Testis (tissue), 5 donors: Measurements from ENCODE around the gene VSTM2B. TPM values are rescaled to one million over a fixed set of nuclear protein-coding genes. Genes with fewer than 3 reads are reported as not detected.
A peak's percentile ranks its signal among the peaks of the same experiment; 100 is the strongest.

Experiments used
- DNase-seq: peaks from one replicate; pipeline ENCODE4 v3.0.0-alpha.2; 2019
- H3K27ac ChIP-seq, 2 donors: fragments of 200-600 bp; sonication (generic); one replicate each; pipeline ENCODE4 v1.5.1; 2019
- H3K27me3 ChIP-seq: fragments of 200-600 bp; sonication (generic); one replicate; pipeline ENCODE4 v1.5.1; 2019
- H3K36me3 ChIP-seq: fragments of 200-600 bp; sonication (generic); one replicate; pipeline ENCODE4 v1.5.1; 2017; ENCODE audit warnings: low read depth; ENCODE audit errors: missing control alignments
- H3K4me1 ChIP-seq: fragments of 200-600 bp; sonication (generic); one replicate; pipeline ENCODE4 v1.5.1; 2019
- H3K4me3 ChIP-seq, 2 donors: fragments of 200-600 bp; sonication (generic); one replicate each; pipeline ENCODE4 v1.5.1; 2017 to 2019
- H3K9me3 ChIP-seq: fragments of 200-600 bp; sonication (generic); one replicate; pipeline ENCODE4 v1.5.1; 2017
- CTCF ChIP-seq, 3 experiments: fragments of 450-650 bp in 2 of 3; fragments of 200-600 bp in 1 of 3; sonication (generic) in 1 of 3; IDR thresholded peaks; one replicate each; pipeline ENCODE4 v1.5.1; 2016 to 2019; ENCODE audit warnings: antibody characterized with exemption in 3 of 3, mild to moderate bottlenecking in 2 of 3, moderate library complexity in 1 of 3
- POLR2A ChIP-seq: fragments of 450-650 bp; IDR thresholded peaks from one replicate; pipeline ENCODE4 v1.6.1; 2017; ENCODE audit warnings: antibody characterized with exemption, mild to moderate bottlenecking, moderate library complexity
- WGBS, 2 donors: methylation state at CpG; one replicate each; pipeline ENCODE4 v1.1.5; 2018; 5-methylcytosine and 5-hydroxymethylcytosine counted together
- intact Hi-C: fragments of 100-400 bp; cut with DNase I; formaldehyde crosslinking; loops from one replicate; pipeline ENCODE4 v1.15.1; 2023; ENCODE audit warnings: low total_unique reads
- long read RNA-seq, 2 donors: transcript quantifications; one replicate each; lab custom pipeline, GENCODE V29; 2026
- polyA plus RNA-seq: library from polyadenylated mRNA; stranded (reverse); fragments of 350-450 nt; fragmentation: Illumina TruSeq; extraction: RNeasy Lipid Tissue Mini Kit (QIAGEN cat#74804); gene quantifications from one replicate; pipeline ENCODE4 v1.2.3, GENCODE V29; 2014; ENCODE audit warnings: low read depth, low replicate concordance; ENCODE audit not compliant: insufficient read depth
- total RNA-seq, 2 donors: library from RNA; depleted of rRNA; stranded (reverse); fragments of >200 nt; gene quantifications; one replicate each; pipeline ENCODE4 v1.2.3, GENCODE V29; 2016

Gene VSTM2B
- total RNA-seq (under 1 TPM in 1 of 2 donors, not detected in 1; 0.62 TPM), polyA plus RNA-seq (0.50 TPM)
- long read RNA-seq, donor 1: 0 reads
- long read RNA-seq, donor 2: 0 reads

- no peak for DNase-seq
- Histone ChIP-seq H3K4me3 (peak within 1 kb of the TSS; percentile 2 to 31), H3K27me3 (peaks cover 3% of the 10 kb centered on the region)
Observed at GRCh38 chr19:29525901-29526729, at the start of gene VSTM2B. Gene VSTM2B, plus strand, starts transcription at chr19:29525994. Its CDS starts 590 bp downstream, at chr19:29526584.

GRCh38 chr19:29476528-29476927 lies 49.3 kb upstream of the VSTM2B start:
- H3K27ac ChIP-seq: no peak overlapping the region
- no peaks in the 10 kb centered on the region for H3K4me1 ChIP-seq
- no peak for DNase-seq
- 62 to 68% methylated on average over 4 of the region's 4 CpGs for WGBS, 2 donors
- H3K36me3 ChIP-seq: no peaks in the 10 kb centered on the region
- intact Hi-C loops: no loop called here
- TF ChIP-seq POLR2A (no peak), CTCF (IDR thresholded peaks at IDR 0.05) (no peak)
- H3K27me3 ChIP-seq: no peaks in the 10 kb centered on the region
- no peaks in the 10 kb centered on the region for H3K9me3 ChIP-seq
- no peak overlapping the region for H3K4me3 ChIP-seq

More at GRCh38 chr19:29525901-29526729, at the start of gene VSTM2B:
- WGBS, 2 donors: 1% methylated on average over 57 of the region's 104 CpGs; no CpG with 5 or more reads in 1 of the 2 donors
- Histone ChIP-seq H3K4me1 (peaks cover 23% of the 10 kb centered on the region), H3K9me3 (no peaks in the 10 kb centered on the region), H3K36me3 (no peaks in the 10 kb centered on the region), H3K27ac (no peak within 1 kb of the TSS)
- intact Hi-C loops: no loop called here
- TF ChIP-seq CTCF (IDR thresholded peaks at IDR 0.05) (no peak), POLR2A (no peak)

- Histone ChIP-seq H3K27ac (no peak overlapping the region), H3K4me1 (no peaks in the 10 kb centered on the region), H3K4me3 (no peak overlapping the region), H3K27me3 (no peaks in the 10 kb centered on the region), H3K9me3 (no peaks in the 10 kb centered on the region), H3K36me3 (no peaks in the 10 kb centered on the region)
- intact Hi-C loops: no loop called here
- DNase-seq: no peak
- TF ChIP-seq CTCF (IDR thresholded peaks at IDR 0.05): no peak
- TF ChIP-seq POLR2A: no peak
- 91 to 92% methylated on average over 16 of the region's 16 CpGs for WGBS, 2 donors
Observed at GRCh38 chr19:29477831-29478577, 47.8 kb upstream of the VSTM2B start.

GRCh38 chr19:29478578-29479565 lies 46.9 kb upstream of the VSTM2B start:
- Histone ChIP-seq H3K4me1 (no peaks in the 10 kb centered on the region), H3K36me3 (no peaks in the 10 kb centered on the region), H3K9me3 (no peaks in the 10 kb centered on the region), H3K4me3 (no peak overlapping the region), H3K27me3 (no peaks in the 10 kb centered on the region), H3K27ac (no peak overlapping the region)
- no peak for DNase-seq
- intact Hi-C loops: no loop called here
- TF ChIP-seq POLR2A: no peak
- TF ChIP-seq CTCF (IDR thresholded peaks at IDR 0.05): peak in 1 of 3 experiments; percentile 14
- WGBS, 2 donors: 64 to 87% methylated on average over 22 to 34 of the region's 34 CpGs
